ENCODE measurements around the gene RAB3GAP1.

DNA sequence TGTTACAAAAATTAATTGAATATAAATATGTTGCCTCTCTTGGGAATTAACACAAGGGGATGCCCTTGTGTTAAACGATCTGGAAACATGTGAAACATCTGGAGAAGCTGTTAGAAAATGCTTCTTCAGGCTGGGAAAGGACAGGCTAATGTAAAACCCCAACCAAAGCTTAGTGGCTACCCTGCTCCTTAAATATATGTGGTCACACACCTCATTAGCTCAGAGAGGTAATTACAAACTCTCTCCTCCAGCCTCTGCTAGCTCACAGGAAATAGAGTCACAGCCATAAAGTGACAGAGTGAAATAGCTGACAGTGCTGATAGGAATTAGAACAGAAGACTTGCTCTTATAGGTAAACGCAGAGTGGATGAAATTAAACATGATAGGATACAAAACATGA lies 155.9 kb downstream of the RAB3GAP1 start:
- TF ChIP-seq EZH2 (IDR thresholded peaks at IDR 0.05) (no peak), EZH2phosphoT487 (IDR thresholded peaks at IDR 0.05) (no peak)
- TF ChIP-seq, protein P1, sequence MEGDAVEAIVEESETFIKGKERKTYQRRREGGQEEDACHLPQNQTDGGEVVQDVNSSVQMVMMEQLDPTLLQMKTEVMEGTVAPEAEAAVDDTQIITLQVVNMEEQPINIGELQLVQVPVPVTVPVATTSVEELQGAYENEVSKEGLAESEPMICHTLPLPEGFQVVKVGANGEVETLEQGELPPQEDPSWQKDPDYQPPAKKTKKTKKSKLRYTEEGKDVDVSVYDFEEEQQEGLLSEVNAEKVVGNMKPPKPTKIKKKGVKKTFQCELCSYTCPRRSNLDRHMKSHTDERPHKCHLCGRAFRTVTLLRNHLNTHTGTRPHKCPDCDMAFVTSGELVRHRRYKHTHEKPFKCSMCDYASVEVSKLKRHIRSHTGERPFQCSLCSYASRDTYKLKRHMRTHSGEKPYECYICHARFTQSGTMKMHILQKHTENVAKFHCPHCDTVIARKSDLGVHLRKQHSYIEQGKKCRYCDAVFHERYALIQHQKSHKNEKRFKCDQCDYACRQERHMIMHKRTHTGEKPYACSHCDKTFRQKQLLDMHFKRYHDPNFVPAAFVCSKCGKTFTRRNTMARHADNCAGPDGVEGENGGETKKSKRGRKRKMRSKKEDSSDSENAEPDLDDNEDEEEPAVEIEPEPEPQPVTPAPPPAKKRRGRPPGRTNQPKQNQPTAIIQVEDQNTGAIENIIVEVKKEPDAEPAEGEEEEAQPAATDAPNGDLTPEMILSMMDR (IDR thresholded peaks at IDR 0.05), result no peak
